ENCODE results near the gene UBTD2. TPM values are rescaled to one million over a fixed set of nuclear protein-coding genes. Genes with fewer than 3 reads are reported as not detected.

Gene UBTD2
- total and polyA plus RNA-seq, 10 of the 15 experiments (the other 5 are each of a cell fraction or from before 2014, with no cell fraction given) = 7.7 to 30.5 (median 19.4) TPM

- ChIA-PET POLR2A (no interaction called here), SMC1A (ENCODE audit: uncharacterized antibody, unreplicated experiment) (interaction anchor here (0.6 to 4.1 kb wide), 17 partner anchors 8 to 381 kb away, joined by 3 to 29 read pairs (median 4); partner anchors contain the start of gene STK10), RAD21 (ENCODE audit: unreplicated experiment) (interaction anchor here (0.6 to 3.1 kb wide), 14 partner anchors 8 to 382 kb away, joined by 3 to 17 read pairs (median 5); partner anchors contain the start of genes EFCAB9 and UBTD2), CTCF (interaction anchor here (0.7 to 5.1 kb wide), 29 partner anchors 8 to 382 kb away, joined by 3 to 25 read pairs (median 4); partner anchors contain the start of genes STK10 and UBTD2)
- FAIRE-seq (peak; percentile 70), ATAC-seq (peak; percentile 100), DNase-seq (ENCODE audit: low read depth, low spot score) (no peak)
- Histone ChIP-seq H3K27me3 (replicated peaks in 1 of 2; ENCODE audit: control insufficient read depth in 2 of 2, insufficient read depth in 2 of 2, low read length in 1 of 2) (no peaks in the 10 kb centered on the region), H3K9me3 (replicated peaks; ENCODE audit: control insufficient read depth, insufficient read depth, low read length) (no peaks in the 10 kb centered on the region), H3K9ac (ENCODE audit: control insufficient read depth, insufficient read depth, low read length) (no peak overlapping the region), H3K36me3 (ENCODE audit: control insufficient read depth in 2 of 2, insufficient read depth in 2 of 2, low read length in 1 of 2) (no peaks in the 10 kb centered on the region), H3K4me3 (no peak overlapping the region), H3K27ac (ENCODE audit: control insufficient read depth, insufficient read depth) (no peak overlapping the region), H2AFZ (ENCODE audit: control insufficient read depth, low read depth, low read length) (peak overlapping the region; percentile 37), H3K4me1 (ENCODE audit: control insufficient read depth, insufficient read depth, low read length) (no peaks in the 10 kb centered on the region), H3K4me2 (ENCODE audit: control insufficient read depth, insufficient read depth) (no peak overlapping the region), H3K79me2 (ENCODE audit: control insufficient read depth, insufficient read depth, low read length) (no peaks in the 10 kb centered on the region), H4K20me1 (ENCODE audit: control insufficient read depth, insufficient read depth) (no peaks in the 10 kb centered on the region)
- 29% methylated on average over 5 of the region's 5 CpGs for WGBS (ENCODE audit: insufficient coverage, insufficient replicate concordance, low lambda C conversion rate, missing lambda C conversion rate)
- intact Hi-C loops (cut with micrococcal nuclease; ENCODE audit: unreplicated experiment) (loop anchor here (1.0 to 5.0 kb wide), 4 partner anchors 78 to 381 kb away; partner anchors contain the start of gene STK10), in situ Hi-C loops (cut with MboI) (loop anchor here (5.0 to 25.0 kb wide), 2 partner anchors 181 to 881 kb away; partner anchors contain the start of gene FGF18)
- no TSS peak for BruUV-seq (replicated peaks)
- TF ChIP-seq CTCF (IDR thresholded peaks at IDR 0.05 in 2 of 3, conservative IDR thresholded peaks at IDR 0.05 in 1 of 3; ENCODE audit: control insufficient read depth in 2 of 3, extremely low read depth in 1 of 3, insufficient read depth in 1 of 3, low read depth in 3 of 3, low read length in 3 of 3) = peak; percentile 87 to 94 (median 93)
- TF ChIP-seq POU2F2 (IDR thresholded peaks at IDR 0.05; ENCODE audit: borderline replicate concordance, low read depth, low read length) = 0 out of 3 replicates have a peak, but pooled peaks have one; percentile 34
- TF ChIP-seq SUPT20H (IDR thresholded peaks at IDR 0.05; ENCODE audit: borderline replicate concordance, control insufficient read depth, low read depth, low read length) = no peak
- TF ChIP-seq FOXK2 (IDR thresholded peaks at IDR 0.05) = no peak
- no peak for TF ChIP-seq SPI1 (IDR thresholded peaks at IDR 0.05; ENCODE audit: borderline replicate concordance, insufficient read depth, low read depth, low read length)
- 0 out of 2 replicates have a peak, but pooled peaks have one; percentile 58 for TF ChIP-seq YY1 (IDR thresholded peaks at IDR 0.05; ENCODE audit: low read depth, low read length)
- TF ChIP-seq BMI1 (IDR thresholded peaks at IDR 0.05; ENCODE audit: borderline replicate concordance) = no peak
- no peak for TF ChIP-seq TAF1 (IDR thresholded peaks at IDR 0.05; ENCODE audit: borderline replicate concordance, low read depth, low read length)
- TF ChIP-seq MYB (IDR thresholded peaks at IDR 0.05; ENCODE audit: borderline replicate concordance, low read depth, low read length) = no peak
- TF ChIP-seq GABPA (IDR thresholded peaks at IDR 0.05; ENCODE audit: low read depth) = no peak
- no peak for TF ChIP-seq MTA3 (IDR thresholded peaks at IDR 0.05; ENCODE audit: borderline replicate concordance, low read length)
- TF ChIP-seq LARP7 (IDR thresholded peaks at IDR 0.05) = no peak
- TF ChIP-seq TCF3 (IDR thresholded peaks at IDR 0.05; ENCODE audit: borderline replicate concordance, insufficient read depth, low read depth, low read length) = peak; percentile 63; the same call in 1 of the 2 replicates
- peak; percentile 82 for TF ChIP-seq SMC3 (IDR thresholded peaks at IDR 0.05; ENCODE audit: borderline replicate concordance, low read length)
- no peak for TF ChIP-seq JUND (IDR thresholded peaks at IDR 0.05; ENCODE audit: low read depth, low read length)
- peak; percentile 98 for TF ChIP-seq RAD21 (IDR thresholded peaks at IDR 0.05; ENCODE audit: insufficient read depth, low read depth, low read length)
- no peak for TF ChIP-seq E4F1 (IDR thresholded peaks at IDR 0.05; ENCODE audit: borderline replicate concordance, partially characterized antibody)
- peak; percentile 57; the same call in 1 of the 2 replicates for TF ChIP-seq SMARCA5 (IDR thresholded peaks at IDR 0.05)
- TF ChIP-seq FOXM1 (IDR thresholded peaks at IDR 0.05; ENCODE audit: low read depth, low read length) = 0 out of 2 replicates have a peak, but pooled peaks have one; percentile 46
These were observed 9.6 kb upstream of the UBTD2 start for GRCh38 chr5:172293054-172293744.
